Gastroesophageal sphincter (tissue), 4 donors: Measurements from ENCODE around the gene PPFIA3. TPM values are rescaled to one million over a fixed set of nuclear protein-coding genes. Genes with fewer than 3 reads are reported as not detected.

Experiments
- ATAC-seq: fragments of 150-250 bp; one replicate; pipeline ENCODE4 v1.9.1; 2016; ENCODE audit warnings: mild to moderate bottlenecking, moderate library complexity
- H3K27ac ChIP-seq, 4 donors: fragments of 200-600 bp; sonication (generic) in 3 of 4; 1 replicate in 3 of 4; 2 replicates in 1 of 4; pipeline ENCODE4 v1.5.1; 2016 to 2019
- H3K27me3 ChIP-seq: fragments of 200-600 bp; sonication (generic); one replicate; pipeline ENCODE4 v1.5.1; 2019
- H3K36me3 ChIP-seq, 2 donors: fragments of 200-600 bp; sonication (generic); one replicate each; pipeline ENCODE4 v1.5.1; 2019; ENCODE audit warnings: control low read depth in 1 of 2
- H3K4me1 ChIP-seq, 3 donors: fragments of 200-600 bp; sonication (generic); 1 replicate in 2 of 3; 2 replicates in 1 of 3; pipeline ENCODE4 v1.5.1; 2016 to 2019; ENCODE audit warnings: control low read depth in 2 of 3
- H3K4me3 ChIP-seq, 2 donors: fragments of 200-600 bp; sonication (generic); one replicate each; pipeline ENCODE4 v1.5.1; 2019; ENCODE audit warnings: mild to moderate bottlenecking in 1 of 2, moderate library complexity in 1 of 2
- H3K9me3 ChIP-seq, 3 donors: fragments of 200-600 bp; sonication (generic); one replicate each; pipeline ENCODE4 v1.5.1; 2017 to 2019; ENCODE audit warnings: control low read depth in 2 of 3
- EP300 ChIP-seq: sonication (generic); formaldehyde crosslinking; IDR thresholded peaks from one replicate; pipeline ENCODE4 v1.6.1; 2017; ENCODE audit warnings: antibody characterized with exemption, mild to moderate bottlenecking
- POLR2A ChIP-seq, 2 donors: fragments of 450-650 bp; IDR thresholded peaks; one replicate each; pipeline ENCODE4 v1.6.1; 2017; ENCODE audit warnings: antibody characterized with exemption in 2 of 2, mild to moderate bottlenecking in 2 of 2, moderate library complexity in 1 of 2
- POLR2AphosphoS5 ChIP-seq: sonication (generic); formaldehyde crosslinking; IDR thresholded peaks from one replicate; pipeline ENCODE4 v1.6.1; 2017; ENCODE audit warnings: antibody characterized with exemption
- WGBS, 2 donors: methylation state at CpG; one replicate each; pipeline ENCODE4 v1.1.5; 2018; ENCODE audit warnings: low coverage in 1 of 2; 5-methylcytosine and 5-hydroxymethylcytosine counted together
- total RNA-seq, 4 donors: library from RNA; depleted of rRNA; stranded (reverse); fragments of >200 nt; gene quantifications; one replicate each; pipeline ENCODE4 v1.1.0, GENCODE V29; 2016
- TF ChIP-seq, protein P1 (sequence below), 4 experiments: fragments of 200-600 bp in 2 of 4; fragments of 450-650 bp in 2 of 4; sonication (generic) in 1 of 4; IDR thresholded peaks; one replicate each; pipeline ENCODE4 v1.5.1; 2017 to 2019; ENCODE audit warnings: antibody characterized with exemption in 4 of 4, mild to moderate bottlenecking in 2 of 4, moderate library complexity in 2 of 4

PPFIA3 gene
- total RNA-seq, 4 donors from 2014 or later = 3.6 to 7.6 (median 5.0) TPM

- H3K27ac ChIP-seq = peak overlapping the region in 1 of 4 donors; percentile 15
- no peak for TF ChIP-seq EP300
- no peak for TF ChIP-seq POLR2A (IDR thresholded peaks at IDR 0.05)
- no peak for TF ChIP-seq POLR2AphosphoS5
- TF ChIP-seq, protein P1, sequence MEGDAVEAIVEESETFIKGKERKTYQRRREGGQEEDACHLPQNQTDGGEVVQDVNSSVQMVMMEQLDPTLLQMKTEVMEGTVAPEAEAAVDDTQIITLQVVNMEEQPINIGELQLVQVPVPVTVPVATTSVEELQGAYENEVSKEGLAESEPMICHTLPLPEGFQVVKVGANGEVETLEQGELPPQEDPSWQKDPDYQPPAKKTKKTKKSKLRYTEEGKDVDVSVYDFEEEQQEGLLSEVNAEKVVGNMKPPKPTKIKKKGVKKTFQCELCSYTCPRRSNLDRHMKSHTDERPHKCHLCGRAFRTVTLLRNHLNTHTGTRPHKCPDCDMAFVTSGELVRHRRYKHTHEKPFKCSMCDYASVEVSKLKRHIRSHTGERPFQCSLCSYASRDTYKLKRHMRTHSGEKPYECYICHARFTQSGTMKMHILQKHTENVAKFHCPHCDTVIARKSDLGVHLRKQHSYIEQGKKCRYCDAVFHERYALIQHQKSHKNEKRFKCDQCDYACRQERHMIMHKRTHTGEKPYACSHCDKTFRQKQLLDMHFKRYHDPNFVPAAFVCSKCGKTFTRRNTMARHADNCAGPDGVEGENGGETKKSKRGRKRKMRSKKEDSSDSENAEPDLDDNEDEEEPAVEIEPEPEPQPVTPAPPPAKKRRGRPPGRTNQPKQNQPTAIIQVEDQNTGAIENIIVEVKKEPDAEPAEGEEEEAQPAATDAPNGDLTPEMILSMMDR (IDR thresholded peaks at IDR 0.05) = no peak
- WGBS, 2 donors = 74 to 75% methylated on average over 7 to 8 of the region's 11 CpGs
- no peak overlapping the region for H3K4me3 ChIP-seq
- H3K27me3 ChIP-seq = no peaks in the 10 kb centered on the region
- peaks cover 0 to 30% of the 10 kb centered on the region in 2 donors for H3K36me3 ChIP-seq
- H3K4me1 ChIP-seq = peaks cover 0 to 44% (median 3%) of the 10 kb centered on the region in 3 donors
- ATAC-seq = no peak
- no peaks in the 10 kb centered on the region for H3K9me3 ChIP-seq
These were observed 7.9 kb upstream of the PPFIA3 start for GRCh38 chr19:49111218-49111998.

GRCh38 chr19:49113762-49114629, 5.3 kb upstream of the PPFIA3 start, which contains the start of gene LIN7B:
LIN7B (plus strand) TSS chr19:49114370; CDS start chr19:49114405, 35 bp downstream.
- WGBS, 2 donors = 0 to 1% methylated on average over 3 to 6 of the region's 66 CpGs
- no peak for TF ChIP-seq EP300
- TF ChIP-seq POLR2A (IDR thresholded peaks at IDR 0.05) = no peak
- no peak for TF ChIP-seq POLR2AphosphoS5
- TF ChIP-seq, protein P1 (IDR thresholded peaks at IDR 0.05) = peak in 3 of 4 experiments; percentile 66 to 70 (median 66)
- peak within 1 kb of the TSS; percentile 54 to 94 for H3K4me3 ChIP-seq
- peak; percentile 77 for ATAC-seq
- peaks cover 0 to 4% of the 10 kb centered on the region in 2 donors for H3K36me3 ChIP-seq
- peaks cover 0 to 62% (median 11%) of the 10 kb centered on the region in 3 donors for H3K4me1 ChIP-seq
- peak within 1 kb of the TSS; percentile 35 to 90 (median 88) for H3K27ac ChIP-seq
- no peaks in the 10 kb centered on the region for H3K27me3 ChIP-seq
- H3K9me3 ChIP-seq = no peaks in the 10 kb centered on the region

DNA sequence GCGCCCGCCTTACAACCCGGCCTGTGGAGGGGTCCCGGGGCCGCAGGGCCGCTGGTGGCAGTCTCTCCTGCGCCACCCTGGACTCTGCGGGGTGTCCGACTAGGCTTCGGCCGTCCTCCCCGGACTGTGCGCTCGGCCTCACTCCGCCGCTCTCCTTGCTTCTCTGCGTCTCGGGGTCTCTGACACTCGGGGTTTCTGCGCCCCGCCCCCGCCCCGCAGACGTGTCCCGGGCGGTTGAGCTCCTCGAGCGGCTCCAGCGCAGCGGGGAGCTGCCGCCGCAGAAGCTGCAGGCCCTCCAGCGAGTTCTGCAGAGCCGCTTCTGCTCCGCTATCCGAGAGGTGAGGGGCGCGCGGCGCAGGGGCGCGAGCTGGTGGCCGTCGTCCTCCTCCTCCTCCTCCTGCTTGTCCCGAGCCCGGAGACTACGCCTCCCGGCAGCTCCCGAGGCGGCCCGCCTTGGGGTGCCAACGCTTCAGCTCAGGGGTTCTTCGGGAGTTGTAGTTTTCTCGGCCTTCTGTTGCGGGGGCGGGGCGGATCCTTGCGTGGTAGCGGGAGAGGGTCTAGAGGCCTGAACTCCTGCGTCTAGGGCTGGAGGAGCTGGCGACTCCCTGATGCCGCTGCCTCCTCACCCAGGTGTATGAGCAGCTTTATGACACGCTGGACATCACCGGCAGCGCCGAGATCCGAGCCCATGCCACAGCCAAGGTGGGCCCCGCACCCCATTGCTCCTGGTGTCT, 4.5 kb upstream of the PPFIA3 start:
- ATAC-seq = no peak
- peak in 1 of 2 donors; percentile 13 for TF ChIP-seq POLR2A (IDR thresholded peaks at IDR 0.05)
- no peak for TF ChIP-seq POLR2AphosphoS5
- H3K9me3 ChIP-seq = no peaks in the 10 kb centered on the region
- peak overlapping the region; percentile 54 to 94 for H3K4me3 ChIP-seq
- no peaks in the 10 kb centered on the region for H3K27me3 ChIP-seq
- H3K4me1 ChIP-seq = peaks cover 4 to 69% (median 16%) of the 10 kb centered on the region in 3 donors
- H3K27ac ChIP-seq = peak overlapping the region; percentile 35 to 90 (median 88)
- 46 to 100% methylated on average over 1 to 9 of the region's 68 CpGs for WGBS, 2 donors
- H3K36me3 ChIP-seq = no peaks in the 10 kb centered on the region

DNA sequence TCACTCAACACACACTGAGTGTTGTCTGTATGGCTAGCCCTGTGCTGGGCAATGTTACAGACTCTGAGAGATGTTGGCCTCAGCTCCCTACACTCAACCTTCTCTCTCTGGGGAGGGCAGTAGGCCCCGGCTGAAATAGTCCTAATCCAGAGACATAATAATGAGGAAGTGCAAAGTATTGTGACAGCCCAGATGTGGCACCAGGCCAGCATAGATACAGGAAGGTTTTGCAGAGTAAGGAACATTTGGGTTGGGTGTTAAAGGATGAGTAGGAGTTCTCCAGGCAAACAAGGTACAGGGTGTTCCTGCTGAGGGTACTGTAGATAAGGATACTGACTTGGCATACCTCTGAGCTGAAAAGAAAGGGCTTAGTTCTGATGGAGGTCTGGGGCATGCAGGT, 2.8 kb upstream of the PPFIA3 start:
- WGBS, 2 donors = 63% methylated on average over 1 of the region's 1 CpG; no CpG with 5 or more reads in 1 of the 2 donors
- no peak for ATAC-seq
- H3K27ac ChIP-seq = no peak overlapping the region
- H3K9me3 ChIP-seq = no peaks in the 10 kb centered on the region
- TF ChIP-seq, protein P1 (IDR thresholded peaks at IDR 0.05) = no peak
- TF ChIP-seq EP300 (no peak), POLR2AphosphoS5 (no peak), POLR2A (IDR thresholded peaks at IDR 0.05) (no peak)
- H3K27me3 ChIP-seq = no peaks in the 10 kb centered on the region
- H3K4me1 ChIP-seq = peaks cover 4 to 63% (median 23%) of the 10 kb centered on the region in 3 donors
- no peak overlapping the region for H3K4me3 ChIP-seq
- no peaks in the 10 kb centered on the region for H3K36me3 ChIP-seq
